Measurements from ENCODE around the gene TMEM14A.
"Not testable (repeated sequence)": the region's sequence is repeated elsewhere in the genome, so short reads cannot be mapped to it uniquely, and the experiment has no call there.

Gene TMEM14A

GRCh38 chr6:52697903-52698302, 27.0 kb downstream of the TMEM14A start:
- DNase-seq (ENCODE audit: low spot score): no peak

DNA sequence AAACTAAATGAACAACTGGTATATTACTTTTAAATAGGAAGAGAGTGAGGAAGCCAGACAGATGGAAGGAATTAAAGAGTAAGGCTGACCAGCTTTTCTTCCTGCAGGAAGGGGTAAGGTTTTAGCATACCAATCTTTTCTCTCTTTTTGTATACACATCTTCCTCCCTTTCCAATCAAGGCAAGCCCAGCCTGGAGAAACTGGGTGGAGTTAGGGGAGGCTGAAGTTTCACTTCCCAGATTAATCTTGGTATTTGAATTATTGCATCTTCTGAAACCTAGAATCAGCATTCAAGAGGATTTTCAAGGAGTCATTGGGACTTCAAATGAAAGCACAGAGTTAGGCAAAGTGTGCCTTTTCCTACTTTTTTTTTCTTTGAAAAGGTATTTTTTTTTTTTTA, 33.1 kb downstream of the TMEM14A start:
- no peak for DNase-seq (ENCODE audit: low spot score)

- not testable (repeated sequence) for DNase-seq (ENCODE audit: low spot score)
Measured at GRCh38 chr6:52704781-52705502, 34.0 kb downstream of the TMEM14A start.

DNA sequence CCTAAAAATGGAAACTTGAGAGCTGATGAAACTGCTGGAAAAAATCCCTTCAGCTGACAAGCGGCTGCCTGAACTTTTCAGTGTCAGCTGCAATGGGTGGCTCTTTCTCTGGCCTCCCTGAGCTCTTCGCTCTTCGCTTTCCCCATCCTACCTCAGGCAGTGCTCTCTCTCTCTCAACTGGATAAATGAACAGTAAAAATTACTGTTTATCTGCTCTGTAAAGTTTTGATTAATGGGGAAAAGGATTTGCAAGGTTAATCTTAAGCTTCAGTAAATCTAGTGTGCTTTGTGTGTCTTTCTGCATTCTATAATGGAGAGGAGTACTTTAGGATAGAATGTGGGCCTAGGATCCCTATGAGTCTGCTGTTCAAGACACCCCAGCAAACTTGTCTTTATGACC, 35.1 kb downstream of the TMEM14A start:
- no peak for DNase-seq (ENCODE audit: low spot score)

- no peak for DNase-seq (ENCODE audit: low spot score)
Measured at GRCh38 chr6:52707963-52708680, 37.2 kb downstream of the TMEM14A start.

DNA sequence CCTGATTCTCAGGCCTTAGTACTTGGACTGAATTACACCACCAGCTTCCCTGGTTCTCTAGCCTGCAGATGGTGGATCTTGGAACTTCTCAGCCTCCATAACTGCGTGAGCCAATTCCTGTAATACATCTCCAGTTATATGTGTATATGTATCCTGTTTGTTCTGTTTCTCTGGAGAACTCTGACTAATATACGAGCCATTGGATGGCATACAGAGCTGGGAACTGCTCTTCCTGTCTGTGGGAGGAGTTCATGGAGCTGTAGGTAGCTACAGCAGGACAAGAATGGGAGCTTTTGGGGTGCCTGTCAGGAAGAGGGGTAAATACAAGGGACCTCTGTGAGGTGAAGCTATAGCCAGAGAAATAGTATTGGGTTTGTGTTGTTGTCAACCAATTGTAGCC, 41.2 kb downstream of the TMEM14A start:
- no peak for DNase-seq (ENCODE audit: low spot score)

DNA sequence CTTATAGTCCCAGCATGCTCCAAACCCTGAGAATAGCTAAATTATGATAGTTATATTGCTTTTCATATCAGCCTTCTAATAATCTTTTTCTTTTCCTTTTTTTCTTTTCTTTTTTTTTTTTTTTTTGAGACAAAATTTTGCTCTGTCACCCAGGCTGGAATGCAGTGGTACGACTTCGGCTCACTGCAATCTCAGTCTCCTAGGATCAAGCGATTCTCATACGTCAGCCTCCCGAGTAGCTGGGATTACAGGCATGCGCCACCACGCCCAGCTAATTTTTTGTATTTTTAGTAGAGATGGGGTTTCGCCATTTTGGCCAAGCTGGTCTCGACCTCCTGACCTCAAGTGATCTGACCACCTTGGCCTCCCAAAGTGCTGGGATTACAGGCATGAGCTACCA, 43.8 kb downstream of the TMEM14A start:
- not testable (repeated sequence) for DNase-seq (ENCODE audit: low spot score)

DNA sequence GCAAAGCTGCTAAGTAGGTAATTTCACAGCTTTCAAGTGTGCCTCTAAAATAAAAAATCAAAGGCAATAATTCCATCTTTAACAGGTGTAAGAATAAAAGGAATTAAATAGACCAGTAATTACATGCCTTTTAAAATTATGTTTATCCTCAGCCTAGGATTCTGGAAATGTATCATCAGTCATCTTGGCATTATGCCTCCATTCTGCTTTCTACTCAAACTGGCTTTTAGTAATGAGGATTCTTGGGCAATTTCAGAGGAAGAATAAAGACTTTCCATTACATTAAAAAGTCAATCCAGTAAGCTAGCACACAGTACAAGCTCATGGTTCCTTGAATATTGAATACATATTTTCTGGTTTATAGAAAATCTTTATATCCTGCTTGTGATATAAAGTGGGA, 47.6 kb downstream of the TMEM14A start:
- DNase-seq (ENCODE audit: low spot score): no peak

DNA sequence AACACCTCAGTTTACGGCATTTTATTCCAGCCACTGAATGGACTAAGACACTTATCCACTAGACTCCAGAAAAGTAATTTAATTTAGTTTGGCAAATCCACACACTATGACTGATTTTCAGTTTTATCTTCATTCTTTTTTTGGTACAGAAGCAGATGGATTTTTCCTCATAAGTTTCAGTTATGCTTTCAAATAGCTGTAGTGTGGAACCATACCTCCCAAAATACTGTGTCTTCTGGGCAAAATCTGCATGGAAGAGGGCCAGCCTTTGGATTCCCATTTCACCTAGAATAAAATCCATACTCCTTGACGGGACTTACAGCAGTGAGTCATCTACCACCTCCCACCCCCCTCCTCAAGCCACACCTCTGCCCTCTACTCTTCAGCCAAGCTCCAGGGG, 49.4 kb downstream of the TMEM14A start:
- no peak for DNase-seq (ENCODE audit: low spot score)

DNA sequence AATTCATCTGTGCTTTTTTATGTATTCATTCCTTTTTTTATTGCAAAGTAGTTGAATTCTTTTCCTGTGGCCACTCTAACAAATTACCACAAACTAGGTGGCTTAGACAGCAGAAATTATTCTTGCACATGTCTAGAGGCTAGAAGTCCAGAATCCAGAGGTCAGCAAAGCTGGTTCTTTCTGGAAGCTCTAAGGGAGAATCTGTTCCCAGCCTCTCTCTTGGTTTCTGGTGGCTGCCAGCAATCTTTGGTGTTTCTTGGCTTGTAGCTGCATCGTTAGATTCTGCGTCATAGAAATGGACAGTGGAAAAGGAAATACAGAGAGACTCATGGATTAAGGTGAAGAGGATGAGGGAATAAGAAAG, 53.1 kb downstream of the TMEM14A start:
- no peak for DNase-seq (ENCODE audit: low spot score)

DNA sequence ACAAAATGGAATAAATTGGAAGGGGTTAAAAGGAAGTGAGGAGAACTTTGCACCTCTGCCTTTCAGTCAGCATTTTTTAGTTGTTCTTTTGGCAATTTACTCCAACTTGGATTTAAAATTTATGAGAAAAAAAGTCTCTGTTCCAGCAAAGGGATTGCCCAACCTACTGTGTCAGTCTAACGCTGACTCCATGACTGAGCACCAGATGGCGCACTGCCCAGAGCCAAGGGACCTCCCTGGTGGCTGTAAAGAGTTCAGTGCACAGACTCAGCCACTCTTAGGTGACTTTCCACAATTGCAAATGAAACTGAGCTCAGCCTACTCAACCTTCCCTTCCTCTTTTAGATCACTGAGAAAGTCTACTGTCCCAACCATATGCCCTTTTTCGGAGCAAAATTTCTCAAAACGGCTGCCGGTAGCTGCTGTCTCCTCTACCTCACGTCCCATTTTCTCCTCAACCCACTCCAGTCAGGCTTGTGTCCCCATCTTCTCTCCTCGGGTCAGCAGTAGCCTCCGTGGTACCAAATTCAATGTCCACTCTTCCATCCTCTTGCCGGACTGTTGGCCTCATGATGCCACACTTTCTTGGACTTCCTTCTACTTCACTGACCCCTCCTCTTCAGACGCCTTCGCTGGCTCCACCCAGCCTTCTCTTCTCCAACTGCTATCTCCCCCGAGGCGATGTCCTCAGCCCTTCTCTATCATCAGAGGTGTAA, 53.7 kb downstream of the TMEM14A start:
- DNase-seq (ENCODE audit: low spot score): peak; percentile 37

- no peak for DNase-seq (ENCODE audit: low spot score)
Measured at GRCh38 chr6:52725143-52725534, 54.2 kb downstream of the TMEM14A start.

- DNase-seq (ENCODE audit: low spot score): peak; percentile 6
Measured at GRCh38 chr6:52725535-52726192, 54.8 kb downstream of the TMEM14A start.

DNA sequence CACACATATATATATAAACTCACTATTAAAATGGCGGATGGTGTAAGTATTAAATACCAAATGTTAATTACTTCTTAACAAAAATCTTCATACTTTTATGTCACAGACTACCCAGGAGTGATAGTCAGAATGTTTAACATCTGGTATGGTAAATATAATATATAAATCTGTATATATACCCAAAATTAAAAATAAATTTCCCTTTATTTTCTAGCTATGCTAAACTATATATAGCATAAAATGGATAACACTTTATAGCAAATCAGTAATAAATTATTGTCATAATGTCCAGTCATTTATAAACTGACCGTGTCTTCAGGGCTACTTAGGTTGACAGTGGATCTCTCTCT, 55.3 kb downstream of the TMEM14A start:
- no peak for DNase-seq (ENCODE audit: low spot score)

DNA sequence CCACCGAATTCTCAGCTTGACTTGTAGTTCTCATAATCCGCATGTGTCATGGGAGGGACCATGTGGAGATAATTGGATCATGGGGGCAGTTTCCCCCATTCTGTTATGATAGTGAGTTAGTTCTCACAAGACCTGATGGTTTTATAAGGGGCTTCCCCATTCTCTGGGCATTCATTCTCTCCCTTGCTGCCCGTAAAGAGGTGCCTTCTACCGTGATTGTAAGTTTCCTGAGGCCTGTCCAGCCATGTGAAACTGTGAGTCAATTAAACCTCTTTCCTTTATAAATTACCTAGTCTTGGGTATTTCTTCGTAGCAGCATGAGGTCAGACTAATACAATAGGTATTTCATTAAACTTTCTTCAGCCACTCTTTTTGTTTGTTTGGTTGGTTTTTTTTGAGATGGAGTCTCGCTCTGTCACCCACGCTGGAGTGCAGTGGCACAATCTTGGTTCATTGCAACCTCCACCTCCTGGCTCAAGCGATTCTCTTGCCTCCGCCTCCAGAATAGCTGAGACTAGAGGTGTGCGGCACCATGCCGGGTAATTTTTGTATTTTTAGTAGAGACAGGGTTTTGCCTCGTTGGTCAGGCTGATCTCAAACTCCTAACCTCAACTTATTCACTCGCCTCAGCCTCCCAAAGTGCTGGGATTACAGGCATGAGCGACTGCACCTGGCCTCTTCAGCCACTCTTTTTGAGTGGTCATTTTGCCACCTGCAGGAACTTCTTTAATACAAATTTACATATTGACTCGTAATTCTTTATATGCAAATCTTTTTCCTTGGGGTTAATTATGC, 56.0 kb downstream of the TMEM14A start:
- DNase-seq (ENCODE audit: low spot score): no peak

GRCh38 chr6:52727908-52728307, 57.0 kb downstream of the TMEM14A start:
- no peak for DNase-seq (ENCODE audit: low spot score)

GRCh38 chr6:52728394-52728793, 57.5 kb downstream of the TMEM14A start:
- no peak for DNase-seq (ENCODE audit: low spot score)

DNA sequence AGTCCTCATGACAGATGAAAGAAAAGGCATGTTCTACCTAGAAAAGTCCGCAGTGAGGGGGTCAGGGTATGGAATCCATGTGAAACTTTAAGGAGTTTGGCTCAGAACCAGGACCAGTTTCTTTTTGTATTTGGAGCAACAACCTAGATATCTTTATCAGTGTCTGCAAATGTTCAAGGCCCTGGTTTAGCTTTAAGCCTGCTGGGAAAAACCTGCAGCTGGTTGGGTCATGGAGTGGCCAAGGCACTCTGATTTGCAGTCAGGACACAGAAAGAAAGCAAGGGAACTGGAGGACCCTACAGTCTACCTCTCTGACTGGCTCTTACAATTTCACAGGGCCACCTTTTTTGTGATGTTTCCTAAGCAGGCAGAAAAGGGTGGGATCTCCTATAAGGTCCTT, 58.7 kb downstream of the TMEM14A start:
- no peak for DNase-seq (ENCODE audit: low spot score)

DNA sequence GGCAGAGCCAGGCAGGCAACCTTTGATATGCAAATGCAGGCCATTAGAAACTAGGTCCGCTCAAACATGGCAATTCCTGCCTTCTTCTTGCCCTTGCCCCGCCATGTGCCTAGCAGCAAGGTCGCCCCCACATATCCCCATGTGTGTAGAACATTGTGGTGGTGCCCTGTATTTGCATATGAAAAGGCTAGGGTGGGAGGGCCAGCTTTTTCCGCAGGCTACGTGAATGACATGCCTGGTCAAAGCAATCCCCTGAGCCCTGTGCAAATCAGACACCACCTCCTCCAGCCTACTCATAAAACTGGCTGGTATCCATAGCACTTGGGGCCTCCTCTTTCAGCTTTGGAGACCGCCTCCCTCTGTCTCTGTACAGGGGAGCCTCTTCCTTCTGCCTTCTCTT, 60.8 kb downstream of the TMEM14A start:
- no peak for DNase-seq (ENCODE audit: low spot score)

DNA sequence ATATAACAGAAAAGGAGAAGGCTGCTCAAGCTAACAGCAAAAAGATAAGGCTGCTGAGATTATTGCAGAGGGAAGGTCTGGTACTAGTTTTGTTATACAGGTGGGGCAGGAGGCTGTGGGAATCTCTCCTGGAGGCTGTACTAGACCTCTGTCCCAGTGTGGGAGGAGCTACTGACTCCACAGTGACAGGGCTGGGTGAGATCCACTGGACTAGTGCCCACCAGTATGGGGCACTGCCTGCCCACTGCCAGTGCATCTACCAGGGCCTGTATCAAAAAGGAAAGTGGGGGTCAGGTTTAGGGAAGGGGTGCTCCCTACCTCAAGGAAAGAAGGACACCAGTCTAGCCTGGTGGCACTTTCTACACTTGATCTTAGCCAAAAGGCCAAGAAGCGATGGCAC, 62.3 kb downstream of the TMEM14A start:
- no peak for DNase-seq (ENCODE audit: low spot score)

DNA sequence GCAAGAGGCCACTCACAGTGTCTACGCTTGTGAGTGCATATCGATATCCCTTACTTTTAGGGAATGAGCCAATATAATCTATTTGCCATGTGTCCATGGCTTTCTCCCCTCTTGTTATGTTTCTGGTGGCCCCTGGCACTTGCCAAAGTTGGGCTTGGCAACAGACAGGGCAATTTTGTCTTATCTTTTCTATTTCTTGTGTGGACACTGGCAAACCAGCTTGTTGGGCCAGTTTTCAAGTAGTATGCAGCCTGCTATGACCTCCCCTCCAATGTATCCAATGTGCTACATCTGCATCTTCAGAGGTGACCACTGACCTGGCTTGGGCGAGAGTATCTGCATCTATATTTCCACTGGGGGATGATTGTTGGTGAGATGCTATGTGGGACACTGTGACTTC, 63.2 kb downstream of the TMEM14A start:
- no peak for DNase-seq (ENCODE audit: low spot score)

- DNase-seq (ENCODE audit: low spot score): no peak
Measured at GRCh38 chr6:52735071-52735470, 64.2 kb downstream of the TMEM14A start.
